HG02678 (cell line): ENCODE data around the gene AFF3.
"Not testable (repeated sequence)": the region's sequence is repeated elsewhere in the genome, so short reads cannot be mapped to it uniquely, and the experiment has no call there.

Experiments
- ATAC-seq: cut with Tn5 transposase; IDR thresholded peaks from one replicate; pipeline ENCODE4 v1.9.1; 2021; ENCODE audit warnings: mild to moderate bottlenecking, moderate library complexity; ENCODE audit not compliant: unreplicated experiment

Gene AFF3

DNA sequence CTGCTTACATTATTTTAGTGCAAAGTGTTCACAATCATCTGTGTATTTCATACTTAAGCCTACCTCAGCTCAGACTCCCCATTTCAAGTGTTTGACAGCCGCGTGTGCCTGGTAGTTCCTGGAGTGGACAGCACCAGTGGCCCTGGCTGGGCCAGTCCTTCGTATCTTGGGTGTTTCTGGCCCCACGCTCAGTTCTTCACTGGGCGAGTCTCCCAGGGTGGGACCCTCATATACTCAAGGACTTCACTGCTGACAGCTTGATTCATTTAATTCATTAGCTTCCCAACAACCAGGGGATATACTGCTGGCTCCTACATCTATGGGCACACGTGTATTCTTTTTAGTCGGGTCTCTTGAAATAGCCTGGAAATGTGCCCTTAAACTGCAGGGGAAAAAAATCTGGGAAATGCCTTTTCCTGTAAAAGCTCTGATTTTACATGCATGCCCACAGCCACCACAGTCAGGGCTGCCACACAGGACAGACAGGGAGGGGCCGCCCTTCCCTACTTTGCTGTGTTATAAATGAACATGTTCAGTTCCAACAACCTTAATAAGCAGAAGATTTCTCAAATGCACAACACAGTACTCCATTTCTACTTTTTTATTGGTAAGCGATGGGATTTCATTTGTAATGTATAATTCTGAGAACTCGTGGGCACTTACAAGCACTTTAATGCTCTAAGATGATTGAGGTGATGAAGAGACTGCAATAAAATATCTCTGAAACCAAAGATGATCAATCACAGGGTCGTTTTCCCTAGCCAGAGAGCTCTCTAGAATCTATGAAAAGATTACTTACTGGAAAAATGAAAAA is 447.1 kb downstream of the AFF3 start:
- no peak for ATAC-seq

DNA sequence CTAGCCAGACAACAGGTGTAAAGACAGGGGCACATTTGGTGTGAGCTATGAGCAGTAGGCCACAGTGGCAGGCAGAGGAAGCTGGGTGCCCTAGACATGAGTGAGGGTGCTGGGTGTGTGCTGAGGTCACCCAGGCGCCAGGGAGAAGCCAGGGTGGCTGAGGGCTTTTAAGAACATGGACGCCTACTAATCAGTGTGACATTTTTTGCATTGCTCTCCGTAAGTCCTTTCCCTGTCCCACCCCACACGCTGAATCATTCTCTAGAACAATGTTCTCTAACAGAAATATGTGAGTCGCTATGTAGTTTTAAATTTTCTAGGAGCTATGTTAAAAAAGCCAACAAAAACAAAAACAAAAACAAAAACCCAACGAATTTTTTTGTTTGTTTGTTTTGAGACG is 448.1 kb downstream of the AFF3 start:
- ATAC-seq, result no peak

DNA sequence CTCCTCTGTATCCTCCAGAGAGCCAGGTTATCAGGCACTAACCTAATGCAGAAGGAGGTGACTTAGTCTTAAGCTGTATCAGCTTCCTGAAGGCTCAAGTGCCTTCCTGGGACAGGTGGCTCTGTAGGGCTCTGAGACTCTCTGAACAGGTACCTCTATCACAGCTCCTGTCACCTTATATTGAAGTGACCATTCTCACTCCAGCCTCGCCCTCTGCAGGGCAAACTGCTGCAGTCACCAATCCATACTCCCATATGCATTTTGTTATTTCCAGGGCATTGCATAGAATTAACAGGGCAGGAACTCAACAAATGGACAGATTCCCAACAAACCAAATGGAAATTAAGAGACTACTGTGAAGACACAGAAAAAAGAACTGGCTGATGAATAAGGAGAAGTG is 449.6 kb downstream of the AFF3 start:
- no peak for ATAC-seq

GRCh38 chr2:99691926-99692325 is 450.5 kb downstream of the AFF3 start:
- no peak for ATAC-seq

- ATAC-seq, result no peak
These were observed 453.1 kb downstream of the AFF3 start for GRCh38 chr2:99689145-99689742.

GRCh38 chr2:99688699-99689098 is 453.7 kb downstream of the AFF3 start:
- no peak for ATAC-seq

- no peak for ATAC-seq
These were observed 459.9 kb downstream of the AFF3 start for GRCh38 chr2:99682275-99683060.

DNA sequence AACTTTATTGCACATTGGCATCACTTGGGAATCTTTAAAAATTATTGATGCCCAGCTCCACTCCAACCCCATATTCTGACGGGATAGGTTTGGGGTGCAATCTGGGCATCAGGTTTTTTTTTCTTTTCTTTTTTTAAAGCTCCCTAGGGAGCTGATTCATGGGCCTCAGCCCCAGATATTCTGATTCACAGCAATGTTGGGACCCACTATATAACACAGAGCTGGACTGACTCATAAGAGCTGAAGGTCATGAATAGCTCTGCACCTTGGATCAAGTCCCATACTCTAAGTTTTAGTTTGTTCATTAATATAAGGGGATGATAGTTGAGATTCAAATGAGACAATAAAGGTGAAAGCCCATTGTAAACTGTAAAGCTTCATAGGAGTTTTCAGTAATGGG is 461.4 kb downstream of the AFF3 start:
- ATAC-seq, result no peak

DNA sequence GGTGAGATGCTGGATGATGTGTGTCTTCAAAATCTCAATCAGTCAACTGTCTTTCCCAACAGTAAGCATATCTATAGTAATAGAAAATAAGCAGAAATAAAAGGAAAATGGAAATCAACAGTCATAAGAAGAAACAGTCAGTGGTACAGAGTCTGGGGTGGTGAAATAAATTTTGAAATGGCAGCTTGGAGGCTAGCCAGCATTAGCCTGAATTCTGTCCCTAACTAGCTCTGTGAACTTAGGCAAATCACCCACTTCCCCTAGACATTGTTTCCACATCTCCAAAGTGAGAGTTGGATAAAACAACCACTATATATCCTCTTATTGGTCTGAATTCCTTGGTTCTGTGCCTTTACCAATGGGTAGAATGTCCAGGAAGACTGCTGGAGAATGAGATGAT is 462.9 kb downstream of the AFF3 start:
- no peak for ATAC-seq

- no peak for ATAC-seq
These were observed 463.8 kb downstream of the AFF3 start for GRCh38 chr2:99678625-99679024.

DNA sequence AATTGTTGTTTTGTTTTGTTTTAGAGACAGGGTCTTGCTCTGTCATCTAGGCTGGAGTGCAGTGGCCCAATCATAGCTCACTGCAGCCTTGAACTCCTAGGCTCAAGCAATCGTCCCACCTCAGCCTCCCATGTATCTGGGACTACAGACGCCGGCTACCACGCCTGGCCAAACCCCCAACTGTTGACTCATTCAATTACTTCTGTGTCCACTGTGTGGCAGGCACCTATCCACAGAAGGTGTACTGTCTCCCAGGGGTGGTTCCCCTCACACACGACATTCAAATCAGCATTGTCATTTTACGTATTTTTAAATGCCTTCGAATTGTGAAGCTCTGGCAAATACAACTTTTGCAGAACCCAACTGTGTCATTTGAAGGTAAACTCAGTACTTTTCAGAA is 464.6 kb downstream of the AFF3 start:
- ATAC-seq, result no peak

- no peak for ATAC-seq
These were observed 467.2 kb downstream of the AFF3 start for GRCh38 chr2:99675130-99675661.

- ATAC-seq, result no peak
These were observed 468.3 kb downstream of the AFF3 start for GRCh38 chr2:99674090-99674489.

DNA sequence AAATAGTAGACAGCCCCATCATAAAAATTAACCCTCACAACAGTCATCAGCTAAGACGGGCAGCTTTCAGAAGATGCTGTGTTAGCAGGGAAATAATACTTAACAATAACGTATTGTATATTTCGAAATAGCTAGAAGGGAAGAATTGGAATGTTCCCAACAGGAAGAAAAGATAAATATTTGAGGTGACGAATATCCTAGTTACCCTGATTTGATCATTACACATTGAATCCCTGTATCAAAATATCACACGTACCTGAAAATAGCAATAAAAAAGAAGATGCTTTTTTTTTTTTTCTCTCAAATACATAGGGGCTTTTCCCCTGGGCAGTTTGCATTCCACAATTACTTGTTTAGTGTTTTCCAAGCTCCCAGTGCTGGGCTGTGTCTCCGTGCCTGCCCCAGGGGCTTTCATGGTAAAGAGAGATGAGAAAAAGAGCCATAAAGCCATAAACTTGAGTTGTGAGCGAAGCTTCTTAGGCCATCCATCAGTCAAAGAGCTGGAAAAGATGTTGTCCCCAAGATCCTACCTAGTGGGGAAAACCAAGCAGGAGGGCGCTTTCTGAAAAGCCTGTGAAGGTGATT is 469.5 kb downstream of the AFF3 start:
- ATAC-seq, result no peak

DNA sequence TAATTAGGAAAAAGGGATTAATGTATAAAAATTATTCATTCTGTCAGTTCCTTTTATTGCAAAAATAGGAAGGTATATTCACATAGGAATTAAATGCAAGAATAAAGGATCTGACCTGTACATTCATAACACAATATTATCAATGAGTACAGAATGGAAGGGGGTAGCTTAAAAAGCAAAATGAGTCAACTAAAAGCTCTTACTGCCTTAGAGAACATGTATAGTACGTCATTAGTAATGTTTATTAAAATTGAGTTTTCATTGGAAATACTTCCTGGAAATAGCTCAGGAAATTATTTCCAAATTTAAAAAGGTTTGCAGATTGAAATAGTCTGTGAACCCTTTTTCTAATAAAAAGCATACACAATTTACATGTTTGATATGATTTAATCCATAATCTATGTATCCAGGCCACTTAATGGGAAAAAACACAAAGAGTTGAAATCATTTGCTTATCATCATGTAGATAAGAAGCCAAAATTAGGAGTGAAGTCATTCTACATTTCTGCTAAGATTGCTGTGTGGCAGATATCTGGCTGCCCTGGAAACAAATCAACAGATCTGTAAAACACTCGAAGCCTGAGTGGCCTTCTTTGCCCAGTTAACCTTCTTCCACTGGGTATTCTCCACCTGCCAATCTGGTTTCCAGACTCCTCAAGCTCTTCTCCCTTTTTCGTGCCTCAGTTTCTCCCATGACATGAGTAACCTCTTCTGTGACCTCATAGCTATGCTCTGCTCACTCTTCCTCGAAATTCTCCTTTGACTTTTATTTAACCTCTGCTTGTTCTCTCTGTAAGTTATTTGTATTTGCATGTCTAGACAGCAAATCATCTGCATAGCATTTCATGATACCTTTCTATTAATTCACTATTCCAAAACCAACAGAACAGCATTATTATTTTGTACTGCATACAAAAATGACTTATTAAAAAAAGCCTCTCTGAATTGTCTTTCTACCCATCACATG is 471.3 kb downstream of the AFF3 start:
- no peak for ATAC-seq

GRCh38 chr2:99666256-99666655 is 476.1 kb downstream of the AFF3 start:
- no peak for ATAC-seq

DNA sequence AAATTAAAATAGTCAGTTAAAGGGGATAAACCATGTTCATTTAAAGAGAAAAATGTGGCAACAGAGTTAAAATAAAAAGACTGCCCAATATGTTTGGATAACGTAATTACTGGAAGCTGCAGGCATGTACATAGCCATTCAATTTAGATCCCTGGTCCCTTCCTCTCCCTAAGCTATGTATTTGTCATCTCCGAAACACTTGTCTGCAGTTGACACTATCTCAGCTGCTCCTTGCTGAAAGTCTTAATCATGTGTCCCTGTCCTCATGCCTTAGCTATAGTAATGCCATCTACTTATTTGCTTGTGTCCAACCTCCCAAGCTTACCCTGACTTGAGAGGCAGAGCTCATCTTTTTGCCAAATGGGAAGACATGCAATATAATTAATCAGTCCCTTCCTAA is 478.7 kb downstream of the AFF3 start:
- ATAC-seq, result no peak

- ATAC-seq, result no peak
These were observed 479.5 kb downstream of the AFF3 start for GRCh38 chr2:99662761-99663341.

- not testable (repeated sequence) for ATAC-seq
These were observed 480.6 kb downstream of the AFF3 start for GRCh38 chr2:99661761-99662160.
